ENCODE results near the gene CPSF4.

Gene CPSF4

GRCh38 chr7:99438573-99439480 is at the start of gene CPSF4, which contains the start of gene PTCD1:
TSS of gene CPSF4 (plus strand) at chr7:99438943. CDS start at chr7:99439083, 140 bp downstream.
TSS of gene PTCD1 (minus strand) at chr7:99438798. CDS start at chr7:99435242, 3,556 bp downstream.
- DNase-seq = peak; percentile 96

DNA sequence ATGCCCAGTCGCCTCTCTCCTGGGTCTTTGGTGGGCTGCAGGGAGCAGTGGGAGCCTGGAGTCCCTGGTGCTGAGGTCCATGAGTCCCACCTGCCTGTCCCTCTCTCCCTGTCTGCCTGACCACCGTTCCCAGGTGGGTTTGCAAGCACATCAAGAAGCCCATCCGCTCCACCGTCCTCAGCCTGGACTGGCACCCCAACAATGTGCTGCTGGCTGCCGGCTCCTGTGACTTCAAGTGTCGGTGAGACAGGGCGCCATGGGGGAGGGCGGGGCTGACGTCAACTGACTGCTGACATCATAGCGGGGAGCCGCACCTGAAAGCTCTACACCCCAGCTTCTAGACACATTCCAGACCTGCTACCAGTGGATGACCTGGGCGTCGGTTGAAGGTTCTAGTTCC is 49.0 kb upstream of the CPSF4 start:
- no peak for DNase-seq

DNA sequence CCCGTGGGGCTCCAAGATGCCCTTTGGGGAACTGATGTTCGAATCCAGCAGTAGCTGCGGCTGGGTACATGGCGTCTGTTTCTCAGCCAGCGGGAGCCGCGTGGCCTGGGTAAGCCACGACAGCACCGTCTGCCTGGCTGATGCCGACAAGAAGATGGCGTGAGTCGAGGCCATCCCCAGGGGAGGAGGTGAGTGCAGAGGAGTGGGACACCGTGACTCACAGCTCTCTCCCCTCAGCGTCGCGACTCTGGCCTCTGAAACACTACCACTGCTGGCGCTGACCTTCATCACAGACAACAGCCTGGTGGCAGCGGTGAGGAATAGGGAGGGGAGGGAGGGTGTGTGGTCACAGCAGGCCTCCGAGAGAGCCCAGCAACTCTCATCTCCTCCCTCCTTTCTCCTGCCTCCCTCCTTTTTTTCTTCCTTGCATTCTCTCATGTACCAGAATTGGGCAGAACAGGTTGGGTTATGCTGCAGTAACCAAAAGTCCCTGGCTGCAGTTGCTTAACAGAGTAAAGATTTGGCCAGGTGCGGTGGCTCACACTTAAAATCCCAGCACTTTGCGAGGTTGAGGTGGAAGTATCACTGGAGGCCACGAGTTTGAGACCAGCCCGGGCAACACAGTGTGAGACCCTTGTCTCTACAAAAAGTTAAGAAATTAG is 47.7 kb upstream of the CPSF4 start:
- DNase-seq = no peak

- no peak for DNase-seq
These were observed 46.7 kb upstream of the CPSF4 start for GRCh38 chr7:99392046-99392445.

DNA sequence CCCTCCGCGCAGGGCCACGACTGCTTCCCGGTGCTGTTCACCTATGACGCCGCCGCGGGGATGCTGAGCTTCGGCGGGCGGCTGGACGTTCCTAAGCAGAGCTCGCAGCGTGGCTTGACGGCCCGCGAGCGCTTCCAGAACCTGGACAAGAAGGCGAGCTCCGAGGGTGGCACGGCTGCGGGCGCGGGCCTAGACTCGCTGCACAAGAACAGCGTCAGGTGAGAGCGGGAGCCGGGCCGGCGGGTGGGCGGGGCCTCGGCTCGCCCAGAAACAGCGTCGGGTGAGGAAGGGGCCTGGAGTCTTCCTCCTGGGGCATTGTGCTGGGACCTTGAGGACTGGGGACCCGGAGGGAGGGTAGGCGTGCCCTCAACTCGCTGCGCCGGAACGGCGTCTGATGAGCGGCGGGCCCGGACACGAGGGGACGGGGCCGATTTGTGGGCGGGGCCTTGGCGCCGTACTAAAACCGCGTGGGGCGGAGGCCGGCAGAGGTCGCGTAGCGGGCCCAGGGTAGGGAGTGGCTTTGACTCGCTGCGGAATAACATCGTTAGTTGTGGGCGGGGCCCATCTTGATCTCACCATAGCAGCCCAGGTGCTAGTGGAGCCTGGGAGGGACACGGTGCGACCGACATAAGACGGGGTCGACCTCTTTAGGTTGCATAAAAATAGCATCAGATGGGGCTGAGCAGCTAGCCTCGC is 45.9 kb upstream of the CPSF4 start:
- peak; percentile 85 for DNase-seq

DNA sequence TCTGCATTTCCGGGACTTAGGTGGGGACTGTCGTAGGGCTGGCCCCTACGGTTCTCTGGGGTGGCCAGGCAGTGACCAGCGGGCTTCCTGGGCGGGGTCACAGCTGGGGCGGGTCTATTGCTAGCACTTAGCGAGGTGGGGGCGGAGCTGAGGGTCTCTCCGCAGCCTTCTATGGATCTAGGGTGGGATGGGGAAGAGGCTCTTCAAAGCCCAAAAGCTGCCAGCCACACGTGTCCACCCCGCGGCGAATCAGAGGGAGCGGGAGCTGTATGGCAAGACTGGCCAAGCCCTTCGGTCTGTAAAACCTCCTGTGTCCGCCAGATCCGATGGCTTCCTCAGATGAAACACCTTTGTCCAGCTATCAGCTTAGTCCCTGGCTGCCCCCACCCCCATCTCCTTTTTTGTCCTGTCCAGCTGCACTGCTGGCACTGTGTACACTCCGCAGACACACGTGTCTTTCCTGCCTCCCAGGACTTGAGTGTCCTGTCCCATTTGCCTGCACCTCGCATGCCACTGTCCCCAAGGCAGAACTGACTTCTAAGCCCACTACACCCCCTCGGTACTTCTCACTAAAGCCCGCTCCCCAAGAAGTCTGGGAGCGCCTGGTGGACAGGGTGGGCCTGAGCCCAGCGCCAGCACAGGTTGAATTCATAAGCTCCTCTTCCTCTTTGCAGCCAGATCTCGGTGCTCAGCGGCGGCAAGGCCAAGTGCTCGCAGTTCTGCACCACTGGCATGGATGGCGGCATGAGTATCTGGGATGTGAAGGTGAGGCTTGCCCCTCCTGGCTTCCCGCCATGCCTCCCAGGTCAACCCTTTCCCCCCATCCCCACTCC is 45.2 kb upstream of the CPSF4 start:
- no peak for DNase-seq

DNA sequence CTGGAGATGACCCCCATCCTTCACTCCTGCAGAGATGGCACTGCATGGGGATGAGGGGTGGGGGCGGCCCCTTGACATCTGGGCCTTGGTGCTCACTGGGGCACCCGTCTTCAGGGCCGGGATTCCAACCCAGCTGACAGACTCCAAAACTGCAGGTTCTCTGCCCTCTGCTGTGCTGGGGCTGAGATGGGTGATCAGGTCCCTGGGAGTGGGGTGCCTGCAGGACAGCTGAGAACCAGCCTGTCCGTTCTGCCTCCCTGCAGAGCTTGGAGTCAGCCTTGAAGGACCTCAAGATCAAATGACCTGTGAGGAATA is 44.6 kb upstream of the CPSF4 start:
- no peak for DNase-seq

GRCh38 chr7:99395616-99396327 is 43.0 kb upstream of the CPSF4 start:
- no peak for DNase-seq

DNA sequence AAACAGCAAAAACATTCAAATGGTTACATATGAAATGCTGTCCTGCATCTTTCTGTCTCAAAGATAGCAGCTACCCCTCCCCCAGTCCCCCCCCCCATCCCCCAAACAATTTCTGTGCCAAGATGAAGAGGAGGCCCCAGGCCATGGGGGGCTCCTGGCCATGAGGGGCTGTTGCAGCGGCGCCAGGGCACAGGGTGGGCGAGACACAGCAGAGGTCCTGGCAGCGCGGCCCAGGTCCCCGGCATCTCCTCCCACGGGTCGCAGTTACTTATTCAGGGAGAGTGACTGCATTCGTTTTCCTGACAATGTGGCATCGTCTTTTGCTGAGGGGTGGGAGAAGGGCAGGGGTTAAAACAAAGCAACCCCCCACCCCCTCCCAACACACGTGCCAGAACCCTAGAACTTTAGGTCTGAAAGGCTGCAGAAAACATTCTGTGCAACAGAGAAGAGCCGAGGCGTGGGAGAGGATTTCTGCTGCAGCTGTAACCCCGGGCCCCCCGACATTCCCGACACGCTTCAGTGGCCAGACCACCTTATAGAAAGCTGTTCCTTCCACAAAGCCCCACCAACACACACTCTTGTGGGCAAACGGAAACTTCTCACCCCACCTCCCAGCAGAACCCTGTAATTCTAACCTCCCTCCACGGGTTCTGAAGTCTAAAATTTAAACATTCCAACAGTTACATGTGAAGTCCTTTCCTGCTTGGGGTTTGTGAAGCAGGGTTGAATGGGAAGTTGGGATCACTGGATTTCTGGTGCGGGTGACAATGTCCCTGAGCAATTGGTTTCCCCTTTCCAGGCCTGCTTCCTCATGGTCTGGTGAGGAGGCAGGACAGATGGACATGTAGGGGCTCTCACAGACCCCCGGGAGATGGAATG is 42.1 kb upstream of the CPSF4 start:
- DNase-seq = no peak

GRCh38 chr7:99397297-99397983 is 41.3 kb upstream of the CPSF4 start:
- DNase-seq = no peak

DNA sequence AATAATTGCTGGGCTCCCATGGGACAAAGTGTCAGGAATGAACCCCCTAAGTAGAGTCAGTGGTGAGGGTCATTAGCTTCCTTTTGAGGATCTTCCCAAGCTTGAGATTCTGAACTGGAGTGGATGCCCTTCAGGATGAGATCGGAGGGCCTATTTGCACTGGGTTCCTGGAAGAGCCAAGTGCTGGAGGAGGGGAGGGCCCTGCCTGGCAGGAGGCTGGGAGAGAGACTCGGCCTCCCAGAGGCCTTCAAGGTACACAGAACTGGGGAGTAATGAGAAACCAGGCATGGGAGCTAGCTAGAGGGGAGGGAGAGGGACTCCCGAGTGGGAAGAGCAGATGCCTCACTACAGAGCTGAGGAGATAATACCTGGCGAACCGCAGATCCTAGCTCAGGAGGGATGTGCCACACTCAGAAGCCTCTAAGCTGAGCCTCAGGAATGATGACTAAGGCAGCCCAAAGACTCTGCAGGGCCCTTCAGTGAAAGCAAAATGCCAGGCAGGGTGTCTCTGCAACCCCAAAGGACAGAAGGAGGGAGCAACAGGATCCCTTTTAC is 39.8 kb upstream of the CPSF4 start:
- no peak for DNase-seq

DNA sequence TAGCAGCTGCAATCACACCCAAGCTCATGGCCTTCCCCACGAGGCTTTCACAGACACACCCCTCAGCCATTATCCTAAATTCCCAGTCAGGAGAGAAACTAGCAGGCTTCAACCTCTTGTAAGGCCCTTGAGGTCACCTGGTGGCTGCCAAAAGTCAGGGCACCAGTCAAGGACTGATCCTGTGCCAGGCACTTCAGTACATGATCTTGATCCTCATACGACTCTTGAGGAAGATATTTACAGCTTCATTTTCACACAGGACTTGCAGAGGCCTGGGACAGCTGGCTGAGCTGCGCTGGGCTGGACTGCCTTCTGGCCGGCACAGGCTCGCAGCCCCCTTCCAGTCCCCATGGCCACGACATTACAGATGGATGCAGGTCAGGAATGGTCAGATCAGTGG is 39.1 kb upstream of the CPSF4 start:
- DNase-seq = no peak

GRCh38 chr7:99402854-99403253 is 35.9 kb upstream of the CPSF4 start:
- DNase-seq = no peak

- DNase-seq = no peak
These were observed 35.0 kb upstream of the CPSF4 start for GRCh38 chr7:99403764-99404163.

DNA sequence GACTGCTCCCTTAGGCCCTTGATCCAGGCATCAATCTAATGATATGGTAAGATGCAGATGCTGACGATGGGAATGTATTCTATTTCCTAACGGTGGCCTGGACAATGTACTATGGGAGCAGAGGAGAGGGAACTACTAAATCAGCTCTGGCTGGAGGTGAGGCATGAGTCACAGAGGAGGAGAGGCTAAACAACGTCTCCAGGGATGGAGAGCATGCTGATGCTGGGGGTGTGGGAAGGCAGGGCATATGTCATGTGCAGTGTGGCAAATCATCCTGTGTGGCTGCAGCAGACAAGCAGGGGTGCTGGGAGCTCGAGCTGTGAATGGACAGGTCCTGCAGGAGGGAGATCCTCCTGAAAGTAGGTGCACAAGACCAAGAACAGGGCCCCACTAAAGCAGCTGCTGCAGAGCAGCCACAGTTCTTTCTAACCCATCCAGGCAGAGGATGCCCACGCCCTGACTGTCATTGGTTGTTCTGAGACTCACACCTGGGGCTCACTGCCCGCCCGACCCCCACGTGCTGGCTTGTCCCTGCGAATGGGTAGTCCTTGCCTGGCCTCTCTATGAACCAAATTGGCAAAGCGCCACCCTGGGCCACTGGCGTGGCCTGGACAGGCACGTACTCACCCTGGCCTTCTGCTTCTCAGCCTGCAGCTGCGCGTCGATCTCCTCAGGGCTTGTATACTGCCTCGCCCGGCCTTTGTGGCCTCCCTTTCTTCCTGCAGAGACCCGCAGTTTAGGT is 34.3 kb upstream of the CPSF4 start:
- DNase-seq = no peak

DNA sequence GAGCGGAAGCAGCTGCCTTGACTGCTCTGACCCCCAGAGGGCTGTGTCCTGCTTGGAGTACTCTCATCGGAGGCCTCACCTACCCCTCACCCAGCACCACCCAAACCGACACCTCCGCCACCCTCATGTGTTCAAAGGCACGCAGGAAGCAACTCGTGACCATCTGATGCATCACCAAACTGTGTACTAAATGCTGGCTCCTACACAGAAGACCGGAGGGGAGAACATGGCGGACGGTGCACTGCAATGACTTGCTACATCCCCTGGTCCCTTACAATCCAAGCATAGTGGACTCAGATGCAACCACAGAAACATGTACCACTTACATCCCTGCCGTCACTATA is 33.8 kb upstream of the CPSF4 start:
- no peak for DNase-seq

DNA sequence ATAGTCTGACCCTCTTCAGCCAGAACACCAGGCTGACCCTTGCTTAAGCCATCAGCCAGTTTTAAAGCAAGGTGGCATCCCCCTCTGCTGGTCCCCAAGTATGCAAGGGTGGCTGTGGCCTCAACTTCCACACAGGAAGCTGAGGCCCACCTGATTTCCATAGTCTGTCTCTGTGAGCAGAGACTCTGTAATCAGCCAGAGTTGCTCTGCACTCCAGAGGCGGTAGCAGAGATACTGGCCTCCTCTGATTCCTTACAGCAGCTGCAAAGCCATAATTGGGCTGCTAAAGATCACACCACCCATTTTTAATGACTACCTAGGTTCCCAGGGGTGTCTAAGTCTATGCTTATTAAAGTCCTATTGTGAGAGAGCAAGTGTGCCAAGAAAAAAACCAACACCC is 32.2 kb upstream of the CPSF4 start:
- no peak for DNase-seq

- peak; percentile 63 for DNase-seq
These were observed 30.8 kb upstream of the CPSF4 start for GRCh38 chr7:99407872-99408378.
